Stimulated activated CD8-positive, alpha-beta memory T cell treated with anti-CD3 and anti-CD28 coated beads, Interleukin-2, amount 100 ng/mL, for 1 hour (primary cell): ENCODE results near the gene HNRNPLL.
A peak's percentile ranks its signal among the peaks of the same experiment; 100 is the strongest.
"Not testable (repeated sequence)": the region's sequence is repeated elsewhere in the genome, so short reads cannot be mapped to it uniquely, and the experiment has no call there.

ENCODE experiments used
- DNase-seq, 2 donors: peaks; one replicate each; pipeline ENCODE4 v3.0.0-alpha.2; 2020; ENCODE audit warnings: low read depth in 2 of 2

HNRNPLL gene

DNA sequence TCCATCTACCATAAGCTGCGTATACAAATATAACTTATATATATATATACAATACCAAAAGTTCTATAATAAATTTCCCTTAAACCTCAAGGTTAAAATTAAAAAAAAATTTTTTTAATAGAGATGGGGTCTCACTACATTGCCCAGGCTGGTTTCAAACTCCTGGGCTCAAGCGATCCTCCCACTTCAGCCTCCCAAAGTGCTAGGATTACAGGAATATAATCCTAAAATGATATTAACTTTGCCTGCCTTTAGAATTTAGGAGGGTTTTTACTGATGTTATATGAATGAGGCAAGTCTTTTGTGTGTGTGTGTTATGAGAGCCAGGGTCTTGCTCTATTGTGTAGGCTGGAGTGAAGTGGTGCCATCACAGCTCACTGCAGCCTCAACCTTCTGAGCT, 49.2 kb downstream of the HNRNPLL start:
- no peak for DNase-seq

- DNase-seq, result no peak
Measured at GRCh38 chr2:38552259-38552658, 50.5 kb downstream of the HNRNPLL start.

DNA sequence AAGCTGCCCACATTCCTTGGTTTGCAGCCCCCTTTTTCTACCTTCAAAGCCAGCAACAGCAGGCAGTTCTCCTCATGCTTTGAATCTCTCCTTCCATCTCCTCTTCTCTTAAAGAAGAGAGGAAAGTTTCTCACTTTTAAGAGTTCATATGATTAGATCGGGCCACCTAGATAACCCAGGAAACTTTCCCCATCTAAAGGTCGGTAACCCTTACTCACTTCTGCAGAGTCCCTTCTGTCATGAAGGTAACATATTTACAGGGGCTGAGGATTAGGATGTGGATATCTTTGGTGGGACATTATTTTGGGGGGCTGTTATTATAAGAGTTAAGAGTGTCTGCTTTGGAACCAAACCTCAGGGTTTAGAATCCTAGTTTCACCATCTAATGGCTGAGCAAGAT, 51.0 kb downstream of the HNRNPLL start:
- no peak for DNase-seq

DNA sequence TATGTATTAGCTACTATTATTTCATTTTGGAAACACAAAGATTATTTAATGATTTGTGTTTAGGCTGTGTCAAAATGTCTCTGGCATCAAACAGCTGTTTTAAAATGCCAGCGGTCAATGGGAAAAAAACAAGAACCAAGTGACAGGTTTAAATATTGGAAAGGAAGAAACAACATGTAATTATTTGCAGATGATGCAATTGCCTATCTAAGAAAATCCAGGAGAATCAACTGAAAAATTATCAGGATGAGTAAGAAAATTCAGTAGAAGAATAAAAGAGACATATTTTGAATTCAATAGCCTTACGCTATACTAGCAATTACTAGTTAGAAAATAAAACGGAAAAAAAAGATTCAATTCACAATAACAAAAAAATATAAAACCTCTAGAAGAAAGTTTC, 51.6 kb downstream of the HNRNPLL start:
- no peak for DNase-seq

- DNase-seq, result no peak
Measured at GRCh38 chr2:38549851-38550250, 52.9 kb downstream of the HNRNPLL start.

DNA sequence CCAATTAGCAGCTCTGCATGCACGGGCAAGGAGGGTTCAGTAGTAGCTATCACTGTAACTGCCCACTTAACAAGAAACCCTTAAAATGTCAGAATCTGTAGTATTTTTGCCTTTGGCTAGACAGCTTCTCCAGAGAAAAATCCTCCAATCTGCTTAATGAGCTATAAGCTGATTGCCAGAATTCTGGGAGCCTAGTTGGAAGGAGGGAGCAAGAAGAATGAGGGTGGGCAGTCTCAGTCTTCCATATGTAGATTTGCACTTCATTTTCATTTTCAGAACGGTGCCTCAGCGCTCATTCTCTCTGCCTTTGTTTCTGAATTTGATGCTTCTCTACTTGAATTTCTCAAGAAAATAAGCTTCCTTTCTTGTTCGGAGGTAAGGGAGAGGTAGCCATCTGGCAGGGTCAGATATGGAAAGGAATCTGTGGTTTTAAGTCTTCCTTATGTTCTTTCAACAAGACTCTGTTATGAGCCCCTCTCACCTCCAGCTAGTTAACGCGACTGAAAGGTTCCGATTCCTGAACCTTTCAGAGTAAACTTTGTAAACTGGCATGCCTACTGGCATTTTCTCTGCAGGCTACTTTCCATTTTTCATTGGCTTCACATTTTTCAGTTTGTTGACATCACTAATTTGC, 53.5 kb downstream of the HNRNPLL start:
- DNase-seq, result no peak

DNA sequence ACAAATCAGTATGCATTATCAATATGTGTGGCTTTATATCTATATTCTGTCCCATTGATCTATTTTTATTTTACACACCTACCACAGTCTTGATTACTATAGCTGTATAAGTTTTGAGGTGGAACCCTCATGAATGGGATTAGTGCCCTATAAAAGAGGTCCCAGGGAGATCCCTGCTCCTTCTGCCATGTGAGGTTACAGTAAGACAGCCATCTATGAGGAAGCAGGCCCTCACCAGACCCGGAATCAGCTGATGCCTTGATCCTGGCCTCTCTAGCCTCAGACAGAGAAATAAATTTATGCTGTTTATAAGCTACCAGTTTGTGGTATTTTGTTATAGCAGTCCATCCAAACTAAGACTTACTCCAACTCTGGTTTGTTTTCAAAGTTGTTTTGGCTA, 54.9 kb downstream of the HNRNPLL start:
- no peak for DNase-seq

DNA sequence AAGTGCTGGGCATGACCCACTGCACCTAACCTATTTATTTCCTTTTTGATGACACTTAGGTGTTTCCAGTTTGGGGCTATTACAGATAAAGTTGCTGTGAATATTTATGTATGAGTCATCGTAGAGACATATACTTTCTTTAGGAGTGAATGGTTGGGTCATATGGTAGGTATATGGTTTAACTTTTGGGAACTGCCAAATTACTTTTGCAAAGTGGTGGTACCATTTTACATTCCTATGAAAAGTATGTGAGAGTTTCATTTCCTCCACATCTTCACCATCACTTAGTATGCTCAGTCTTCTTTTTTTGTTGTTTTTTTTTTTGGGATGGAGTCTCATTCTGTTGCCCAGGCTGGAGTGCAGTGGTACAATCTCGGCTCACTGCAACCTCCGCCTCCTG, 56.1 kb downstream of the HNRNPLL start:
- DNase-seq, result no peak

DNA sequence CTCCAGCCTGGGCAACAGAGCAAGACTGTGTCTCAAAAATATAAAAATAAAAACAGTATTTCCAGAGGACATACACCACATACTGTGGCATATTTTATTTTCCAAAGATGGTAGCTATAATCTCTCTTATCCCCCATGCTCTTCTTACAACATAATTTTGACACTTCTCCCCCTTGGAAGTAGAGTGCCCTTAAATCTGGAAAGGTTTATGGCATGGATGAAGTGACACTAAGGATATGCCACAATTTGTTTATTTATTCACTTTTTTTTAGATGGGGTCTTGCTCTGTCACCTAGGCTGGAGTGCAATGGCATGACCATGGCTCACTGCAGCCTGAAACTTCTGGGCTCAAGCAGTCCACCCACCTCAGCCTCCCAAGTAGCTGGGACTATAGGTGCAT, 56.7 kb downstream of the HNRNPLL start:
- DNase-seq, result no peak

GRCh38 chr2:38542248-38542631, 60.5 kb downstream of the HNRNPLL start:
- not testable (repeated sequence) for DNase-seq

- DNase-seq, result no peak
Measured at GRCh38 chr2:38540580-38541286, 62.0 kb downstream of the HNRNPLL start.

GRCh38 chr2:38539086-38539485, 63.6 kb downstream of the HNRNPLL start:
- DNase-seq, result no peak

DNA sequence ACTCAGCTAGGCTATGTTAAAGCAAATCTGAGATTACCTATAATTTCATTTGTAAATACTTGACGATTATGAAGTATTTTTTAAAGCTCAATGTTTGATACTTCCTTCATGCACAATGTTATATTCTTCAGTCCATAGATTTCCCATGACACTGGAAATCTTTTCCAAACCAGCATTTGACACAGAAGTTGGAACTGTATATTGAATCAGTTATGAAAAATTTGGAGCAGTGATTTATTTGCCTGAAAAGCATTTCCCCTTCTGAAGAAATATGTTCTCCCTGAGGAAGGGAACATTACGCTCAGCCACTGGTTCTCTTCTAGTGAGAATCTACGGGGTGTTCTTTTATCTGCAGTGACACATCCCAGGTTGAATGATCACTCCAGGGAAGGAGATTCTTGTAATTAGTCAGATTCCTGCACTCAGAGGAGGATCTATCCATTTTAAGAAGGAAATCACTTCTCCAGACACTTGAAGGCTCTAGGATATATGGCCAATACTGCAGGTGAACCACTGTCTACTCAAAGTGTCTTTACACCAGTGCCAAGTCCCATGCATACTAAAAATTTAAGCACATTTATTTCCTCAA, 64.7 kb downstream of the HNRNPLL start:
- DNase-seq, result no peak

- DNase-seq, result not testable (repeated sequence)
Measured at GRCh38 chr2:38537296-38537695, 65.4 kb downstream of the HNRNPLL start.

- peak; percentile 52 to 67 for DNase-seq
Measured at GRCh38 chr2:38535744-38536506, 66.8 kb downstream of the HNRNPLL start.

DNA sequence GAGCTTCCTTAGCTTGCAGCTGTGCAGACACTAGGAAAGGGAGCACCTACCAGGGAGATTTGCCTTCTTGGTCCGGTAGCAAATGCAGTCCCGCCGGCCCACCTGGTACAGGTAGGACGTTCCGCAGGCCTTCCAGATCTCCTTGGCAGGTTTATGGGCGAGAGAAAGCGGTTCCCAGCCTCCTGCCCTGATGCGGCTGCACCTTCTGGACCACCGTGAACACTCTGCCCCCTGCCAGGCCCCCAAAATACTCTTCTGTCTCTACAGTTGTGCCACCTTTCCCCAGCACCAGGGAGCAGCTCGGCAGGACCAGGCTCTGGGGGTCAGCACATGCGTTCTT, 67.4 kb downstream of the HNRNPLL start:
- no peak for DNase-seq

DNA sequence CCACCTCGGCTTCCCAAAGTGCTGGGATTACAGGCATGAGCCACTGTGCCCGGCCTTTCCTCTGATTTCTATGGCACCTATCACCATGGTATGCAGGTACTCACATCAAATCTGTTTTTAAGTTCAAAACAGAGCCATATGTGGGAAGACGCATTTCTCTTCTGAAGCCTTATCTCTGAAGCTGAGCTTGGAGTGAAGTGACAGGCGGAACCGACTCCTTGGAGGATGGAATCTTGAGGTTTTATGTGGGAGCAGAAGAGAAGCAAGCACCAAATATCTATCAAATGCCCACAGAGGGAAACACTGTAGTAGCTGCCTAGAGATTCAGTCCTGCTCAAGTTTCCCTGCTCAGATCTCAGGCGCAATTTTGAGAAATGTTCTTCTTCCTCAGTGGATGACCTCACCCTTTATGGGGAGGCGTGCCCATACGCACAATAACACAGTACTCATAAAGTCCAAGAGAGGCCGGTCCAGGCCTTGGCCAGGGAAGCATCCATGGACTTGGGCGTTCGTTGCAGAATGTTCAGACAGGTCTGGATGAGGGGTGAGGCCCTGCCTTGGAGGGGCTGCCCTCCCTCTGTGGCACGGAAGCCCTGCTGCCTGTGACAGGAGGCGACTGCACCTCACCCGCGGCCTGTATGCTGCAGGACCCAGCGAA, 67.9 kb downstream of the HNRNPLL start:
- no peak for DNase-seq

DNA sequence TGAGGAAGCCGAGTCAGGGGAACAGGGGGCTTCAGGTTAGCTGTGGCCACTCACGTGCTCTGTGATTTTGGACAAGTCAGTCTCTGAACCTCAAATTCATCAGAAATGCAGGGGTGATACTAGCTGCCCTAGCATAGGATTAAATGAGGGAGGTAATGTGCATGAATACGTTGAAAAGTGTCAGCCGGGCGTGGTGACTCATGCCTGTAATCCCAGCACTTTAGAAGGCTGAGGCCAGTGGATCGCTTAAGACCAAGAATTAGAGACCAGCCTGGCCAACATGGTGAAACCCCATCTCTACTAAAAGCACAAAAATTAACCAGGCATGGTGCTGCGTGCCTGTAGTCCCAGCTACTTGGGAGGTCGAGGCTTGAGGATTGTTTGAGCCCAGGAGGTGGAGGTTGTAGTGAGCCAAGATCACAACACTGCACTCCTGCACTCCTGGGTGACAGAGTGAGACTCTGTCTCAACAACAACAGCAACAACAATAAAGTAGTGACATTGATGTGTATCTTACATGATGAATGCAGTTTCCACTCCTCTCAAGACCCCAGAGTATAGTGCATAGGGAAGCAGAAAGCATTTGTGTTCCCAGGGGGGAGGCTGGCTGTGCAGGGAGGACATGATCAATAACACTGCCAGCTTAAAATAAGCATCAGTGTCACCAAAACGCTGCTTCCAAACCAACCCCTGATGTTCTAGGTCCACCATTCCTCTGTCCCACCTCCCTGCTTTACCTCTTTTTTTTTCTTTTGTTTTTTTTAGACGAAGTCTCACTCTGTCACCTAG, 68.8 kb downstream of the HNRNPLL start:
- no peak for DNase-seq

- DNase-seq, result no peak
Measured at GRCh38 chr2:38533180-38533579, 69.5 kb downstream of the HNRNPLL start.

- DNase-seq, result no peak
Measured at GRCh38 chr2:38532366-38532765, 70.4 kb downstream of the HNRNPLL start.

DNA sequence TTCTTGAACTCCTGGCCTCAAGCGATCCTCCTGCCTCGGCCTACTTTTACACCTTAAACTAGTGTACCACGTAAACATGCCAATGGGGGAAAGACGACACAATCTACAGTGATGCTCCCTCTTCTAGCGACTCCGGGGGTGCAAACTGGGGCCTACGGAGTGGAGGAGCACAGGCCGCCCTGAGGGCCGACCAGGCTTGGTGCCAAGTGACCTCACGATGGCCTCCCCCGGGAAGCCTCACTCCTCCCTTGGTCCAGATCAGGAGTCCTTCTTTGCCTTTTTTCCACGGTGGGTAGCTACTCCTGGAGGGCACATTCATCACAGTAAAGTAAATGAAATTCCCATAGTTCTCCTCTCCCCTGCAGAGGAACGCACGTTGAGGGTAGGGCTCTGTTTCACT, 73.5 kb downstream of the HNRNPLL start:
- no peak for DNase-seq
